Measurements from ENCODE around the gene CKAP5.
"Not testable (repeated sequence)": the region's sequence is repeated elsewhere in the genome, so short reads cannot be mapped to it uniquely, and the experiment has no call there.

CKAP5 gene

DNA sequence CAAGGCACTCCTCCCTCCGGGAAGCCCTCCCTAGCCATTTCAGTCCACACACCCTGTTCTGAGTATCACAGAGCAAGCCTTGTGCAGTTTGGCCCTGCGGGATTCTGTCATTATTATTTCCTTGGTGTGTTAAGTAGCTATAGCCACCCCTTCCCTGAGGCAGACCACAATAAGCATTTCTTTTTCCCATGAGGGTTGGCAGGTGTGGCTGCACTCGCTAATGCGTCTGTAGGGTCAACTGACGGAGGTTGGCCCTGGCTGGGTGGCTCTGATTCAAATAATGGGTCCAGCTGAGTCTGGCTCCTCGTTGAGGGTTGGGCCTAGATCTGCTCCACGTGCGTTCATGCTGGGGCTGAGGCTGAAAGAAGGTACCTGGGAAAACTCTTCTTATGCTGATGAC is 122.0 kb downstream of the CKAP5 start:
- peak; percentile 99 for DNase-seq

DNA sequence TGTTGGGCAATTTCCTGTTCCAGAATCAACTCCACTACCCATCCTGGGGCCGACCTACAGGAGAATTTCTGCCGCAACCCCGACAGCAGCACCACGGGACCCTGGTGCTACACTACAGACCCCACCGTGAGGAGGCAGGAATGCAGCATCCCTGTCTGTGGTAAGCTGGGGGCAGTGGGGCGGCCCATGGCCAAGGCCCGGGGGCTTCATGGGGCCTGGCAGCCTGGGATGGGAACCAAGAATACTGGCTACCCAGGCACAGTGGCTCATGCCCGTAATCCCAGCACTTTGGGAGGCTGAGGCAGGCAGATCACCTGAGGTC is 122.8 kb downstream of the CKAP5 start:
- DNase-seq: no peak

DNA sequence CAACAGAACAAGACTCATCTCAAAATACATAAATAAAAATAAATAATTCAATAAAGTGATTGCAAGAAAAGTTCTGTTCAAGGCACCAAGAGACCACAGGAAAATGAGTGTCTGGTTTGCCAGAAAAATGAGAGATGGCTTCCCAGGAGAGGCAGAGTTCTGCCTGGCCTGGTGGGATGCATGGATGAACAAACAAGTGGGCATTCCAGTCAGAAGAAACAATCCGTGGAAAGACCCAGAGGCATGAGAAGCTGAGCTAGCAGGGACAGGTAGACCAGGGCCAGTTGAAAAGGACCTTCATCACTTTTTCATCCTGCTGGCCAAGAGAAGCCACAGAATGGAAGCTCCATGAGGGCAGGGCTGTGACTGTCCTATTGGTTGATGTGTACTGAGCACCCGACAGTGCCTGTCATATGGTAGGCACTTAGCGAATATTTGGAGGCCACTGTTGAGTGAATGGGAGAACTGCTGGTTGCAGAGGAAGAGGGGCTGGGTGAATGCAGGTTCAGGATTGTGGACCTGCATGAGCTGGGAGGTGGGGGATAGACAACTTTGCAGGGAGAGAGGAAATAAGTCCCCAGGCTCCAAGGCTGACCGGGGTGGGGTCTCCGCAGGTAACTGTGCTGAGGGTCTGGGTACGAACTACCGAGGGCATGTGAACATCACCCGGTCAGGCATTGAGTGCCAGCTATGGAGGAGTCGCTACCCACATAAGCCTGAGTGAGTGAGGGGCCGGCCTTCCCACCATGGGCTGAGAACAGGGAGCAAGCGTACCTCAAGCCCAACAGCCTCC is 123.3 kb downstream of the CKAP5 start:
- no peak for DNase-seq

DNA sequence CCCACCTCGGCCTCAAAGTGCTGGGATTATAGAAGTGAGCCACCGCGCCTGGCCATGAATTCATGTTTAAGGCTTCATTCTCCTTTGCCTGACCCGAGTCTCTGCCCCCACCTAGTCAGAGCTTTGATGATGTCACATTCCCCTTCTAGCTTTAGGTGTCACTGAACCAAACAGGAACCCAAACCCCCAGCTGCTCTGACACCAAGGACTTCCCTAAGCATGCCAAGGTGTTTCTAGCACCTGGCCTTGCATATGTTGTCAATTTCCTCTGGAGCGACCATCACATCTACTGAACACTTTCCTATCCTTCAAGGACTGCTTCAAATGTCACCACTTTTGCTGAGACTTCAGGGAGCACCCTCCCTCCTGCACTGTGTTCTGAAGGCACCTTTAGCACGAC is 124.8 kb downstream of the CKAP5 start:
- no peak for DNase-seq

DNA sequence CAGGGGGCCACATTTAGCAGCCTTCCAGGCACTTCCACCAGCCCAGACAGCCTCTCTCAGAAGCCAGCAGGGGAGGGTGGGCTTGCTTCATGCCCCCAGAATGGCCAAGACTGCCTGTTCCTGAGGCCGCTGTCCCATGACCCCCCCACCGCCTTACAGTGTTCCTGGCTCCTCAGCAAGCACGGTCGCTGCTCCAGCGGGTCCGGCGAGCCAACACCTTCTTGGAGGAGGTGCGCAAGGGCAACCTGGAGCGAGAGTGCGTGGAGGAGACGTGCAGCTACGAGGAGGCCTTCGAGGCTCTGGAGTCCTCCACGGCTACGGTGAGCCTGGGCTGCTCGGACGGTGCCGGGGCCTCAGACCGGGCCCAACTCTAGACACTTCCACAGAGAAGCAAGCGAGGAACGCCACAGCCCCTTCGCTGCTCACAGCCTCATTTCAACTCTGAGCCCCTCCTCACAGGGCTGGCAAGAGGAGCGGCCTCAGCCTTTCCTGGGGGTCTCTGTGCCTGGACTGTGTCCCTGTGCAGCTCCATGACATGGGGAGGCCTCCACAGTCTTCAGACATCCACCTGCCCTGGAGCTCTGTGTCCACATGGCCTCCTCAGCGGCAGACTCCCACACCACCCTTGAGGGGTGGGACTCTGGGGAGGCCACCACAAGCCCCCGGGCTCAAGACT is 126.4 kb downstream of the CKAP5 start:
- DNase-seq: no peak

DNA sequence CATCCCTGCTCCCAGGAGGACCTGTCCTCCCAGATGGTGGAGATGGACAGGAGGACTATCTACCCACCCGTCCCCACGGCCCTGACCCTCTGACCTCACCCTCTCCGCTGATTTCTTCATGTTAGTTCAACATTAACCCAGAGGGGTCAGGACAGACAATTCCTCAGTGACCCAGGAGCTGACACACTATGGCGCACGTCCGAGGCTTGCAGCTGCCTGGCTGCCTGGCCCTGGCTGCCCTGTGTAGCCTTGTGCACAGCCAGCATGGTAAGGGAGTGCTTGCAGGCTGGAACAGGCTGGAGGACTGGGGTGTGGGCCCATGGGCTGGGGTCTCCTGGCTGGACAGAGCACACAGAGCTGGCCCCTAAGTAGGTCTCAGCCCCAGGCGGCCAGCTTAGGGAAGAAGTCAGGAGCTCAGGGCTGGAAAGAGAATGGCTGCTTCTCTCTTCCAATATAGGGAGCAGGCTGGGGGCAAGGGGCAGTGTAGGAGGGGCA is 127.0 kb downstream of the CKAP5 start, which contains the start of gene F2:
Gene F2 (plus strand): TSS at position 166 of the 495 bp plus-strand sequence. CDS start 23 bp downstream, at position 189.
- DNase-seq: no peak

DNA sequence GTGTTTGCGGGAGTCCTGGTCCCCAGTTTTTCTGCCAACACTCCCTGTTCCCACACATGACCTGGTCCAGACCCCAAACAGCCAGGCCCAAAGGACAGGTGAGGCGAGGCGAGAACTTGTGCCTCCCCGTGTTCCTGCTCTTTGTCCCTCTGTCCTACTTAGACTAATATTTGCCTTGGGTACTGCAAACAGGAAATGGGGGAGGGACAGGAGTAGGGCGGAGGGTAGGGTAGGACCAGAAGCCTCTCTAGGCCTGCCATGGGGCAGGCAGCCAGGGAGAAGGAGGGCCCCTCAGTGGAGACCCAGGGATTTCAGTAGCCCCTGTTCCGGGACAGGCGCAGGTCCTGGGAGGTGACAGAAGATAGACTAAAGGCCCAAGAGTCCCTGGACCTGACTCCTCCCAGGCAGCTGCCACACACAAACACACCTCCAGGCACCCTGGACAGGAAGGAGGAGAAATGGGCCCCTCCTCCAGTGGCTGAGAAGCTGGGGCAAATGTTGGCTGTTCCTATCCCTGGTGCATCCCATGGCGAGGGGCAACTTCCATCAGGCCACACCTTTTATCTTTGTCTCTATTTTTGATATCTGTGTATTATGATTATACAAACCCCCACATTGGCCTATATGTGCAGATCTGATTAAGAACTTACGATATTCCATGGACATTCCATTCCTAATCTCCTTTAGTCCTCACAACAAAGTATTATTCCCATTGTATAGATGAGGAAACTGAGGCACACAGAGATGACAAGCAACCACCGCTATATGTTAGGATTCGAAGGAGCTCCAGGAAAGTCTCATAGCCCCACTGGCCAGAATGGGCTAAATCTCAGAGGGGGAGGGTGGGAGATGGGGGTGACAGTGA is 127.7 kb downstream of the CKAP5 start:
- DNase-seq: peak; percentile 94

DNA sequence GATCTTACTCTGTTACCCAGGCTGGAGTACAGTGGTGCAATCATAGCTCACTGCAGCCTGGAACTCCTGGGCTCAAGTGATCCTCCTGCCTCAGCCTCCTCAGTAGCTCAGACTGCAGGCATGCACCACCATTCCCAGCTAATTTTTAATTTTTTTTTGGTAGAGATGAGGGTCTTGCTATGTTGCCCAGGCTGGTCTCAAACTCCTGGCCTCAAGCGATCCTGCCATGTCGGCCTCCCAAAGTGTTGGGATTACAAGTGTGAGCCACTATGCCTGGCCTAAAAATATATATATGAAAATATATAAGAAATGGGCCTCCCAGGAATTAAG is 128.3 kb downstream of the CKAP5 start:
- DNase-seq: not testable (repeated sequence)

DNA sequence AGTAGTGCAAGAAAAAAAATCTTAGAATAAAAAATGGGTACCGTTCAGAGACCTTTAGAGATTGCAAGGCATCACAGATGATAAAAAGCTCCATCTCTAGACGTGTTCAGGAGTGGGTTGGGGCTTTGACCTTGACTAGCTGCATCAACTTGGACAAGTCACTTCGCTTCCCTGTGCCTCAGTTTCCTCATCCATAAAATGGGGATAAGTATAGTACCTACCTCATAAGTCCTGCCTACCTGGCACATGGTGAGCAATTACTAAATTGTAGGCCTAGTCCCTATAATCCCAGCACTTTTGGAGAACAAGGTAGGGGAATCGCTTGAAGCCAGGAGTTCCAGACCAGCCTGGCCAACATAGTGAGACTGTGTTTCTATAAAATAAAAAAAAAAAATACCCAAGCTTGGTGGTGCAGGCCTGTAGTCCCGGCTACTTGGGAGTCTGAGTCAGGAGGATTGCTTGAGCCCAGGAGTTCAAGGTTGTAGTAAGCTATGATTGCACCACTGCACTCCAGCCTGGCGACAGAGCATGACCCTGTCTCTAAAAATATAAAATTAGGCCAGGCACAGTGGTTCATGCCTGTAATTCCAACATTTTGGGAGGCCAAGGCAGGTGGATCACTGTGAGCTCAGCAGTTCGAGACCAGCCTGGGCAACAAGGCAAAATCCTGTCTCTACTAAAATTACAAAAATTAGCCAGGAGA is 133.1 kb downstream of the CKAP5 start:
- no peak for DNase-seq

DNA sequence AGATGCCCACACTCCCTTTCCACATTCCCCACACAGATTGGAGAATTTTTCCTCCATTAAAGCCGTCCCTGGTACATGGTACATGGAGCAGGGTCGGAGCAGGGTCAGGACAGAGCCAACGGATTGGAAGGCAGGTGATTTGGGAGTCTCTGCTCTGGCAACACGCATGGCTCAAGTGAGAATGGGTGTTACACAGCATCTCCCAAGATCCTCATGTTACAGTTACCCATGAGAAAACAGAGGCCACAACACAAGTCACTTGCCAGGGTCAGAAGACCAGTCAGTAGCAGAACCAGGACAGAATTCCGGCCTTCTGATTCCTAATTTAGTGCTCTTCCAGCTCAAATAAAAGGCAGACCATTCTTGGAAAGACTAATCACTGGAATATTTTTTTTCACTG is 134.8 kb downstream of the CKAP5 start:
- no peak for DNase-seq

DNA sequence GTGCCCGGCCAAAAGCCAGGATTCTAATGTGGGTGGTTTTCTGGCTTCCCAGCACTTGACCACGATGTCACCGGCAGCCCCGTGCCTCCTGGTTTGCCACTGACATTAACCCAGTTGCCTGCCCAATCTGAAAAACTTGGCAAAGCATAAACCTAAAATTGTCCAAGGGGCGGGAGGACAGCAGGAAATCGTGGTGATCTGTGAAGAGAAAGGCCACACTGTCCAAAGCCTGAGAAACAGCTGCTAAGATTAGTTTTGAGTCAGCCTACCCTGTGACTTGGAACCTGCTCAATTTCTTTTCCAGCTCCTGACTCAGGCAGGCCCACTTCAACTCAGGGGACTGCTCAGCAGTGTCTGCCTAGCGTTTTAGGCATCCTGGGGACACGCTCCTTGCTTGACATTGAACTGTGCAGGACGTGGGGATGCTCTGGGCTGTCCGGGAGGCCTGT is 135.2 kb downstream of the CKAP5 start:
- DNase-seq: no peak

DNA sequence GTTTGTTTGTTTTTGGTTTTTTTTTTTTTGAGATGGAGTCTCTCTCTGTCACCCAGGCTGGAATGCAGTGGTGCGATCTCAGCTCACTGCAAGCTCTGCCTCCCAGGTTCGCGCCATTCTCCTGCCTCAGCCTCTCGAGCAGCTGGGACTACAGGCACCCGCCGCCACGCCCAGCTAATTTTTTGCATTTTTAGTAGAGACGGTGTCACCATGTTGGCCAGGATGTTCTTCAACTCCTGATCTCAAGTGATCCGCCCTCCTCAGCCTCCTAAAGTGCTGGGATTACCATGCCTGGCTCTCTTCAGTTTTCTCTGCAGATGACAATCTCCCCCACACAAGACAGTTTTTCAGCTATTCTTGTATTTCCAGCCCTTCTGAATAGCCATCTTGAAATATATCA is 136.7 kb downstream of the CKAP5 start:
- DNase-seq: not testable (repeated sequence)

DNA sequence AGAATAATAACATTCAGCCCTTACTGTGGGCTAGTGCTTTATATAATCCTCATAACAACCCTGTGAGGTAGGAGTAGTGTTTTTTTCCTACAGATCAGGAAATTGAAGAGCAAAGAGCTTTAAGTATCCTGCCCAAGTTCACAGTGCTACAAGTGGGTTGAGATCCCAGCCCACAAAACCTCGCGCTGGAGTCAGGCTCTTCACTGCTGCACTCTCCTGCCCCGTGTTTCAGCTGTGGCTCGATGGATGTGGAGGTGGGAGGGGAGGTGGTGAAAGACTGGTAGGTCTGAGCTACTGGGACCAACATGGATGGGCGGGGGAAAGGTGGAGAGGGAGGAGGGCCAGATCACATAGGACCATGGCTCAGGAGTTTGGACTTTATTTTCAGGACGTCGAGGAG is 139.2 kb downstream of the CKAP5 start:
- DNase-seq: no peak

DNA sequence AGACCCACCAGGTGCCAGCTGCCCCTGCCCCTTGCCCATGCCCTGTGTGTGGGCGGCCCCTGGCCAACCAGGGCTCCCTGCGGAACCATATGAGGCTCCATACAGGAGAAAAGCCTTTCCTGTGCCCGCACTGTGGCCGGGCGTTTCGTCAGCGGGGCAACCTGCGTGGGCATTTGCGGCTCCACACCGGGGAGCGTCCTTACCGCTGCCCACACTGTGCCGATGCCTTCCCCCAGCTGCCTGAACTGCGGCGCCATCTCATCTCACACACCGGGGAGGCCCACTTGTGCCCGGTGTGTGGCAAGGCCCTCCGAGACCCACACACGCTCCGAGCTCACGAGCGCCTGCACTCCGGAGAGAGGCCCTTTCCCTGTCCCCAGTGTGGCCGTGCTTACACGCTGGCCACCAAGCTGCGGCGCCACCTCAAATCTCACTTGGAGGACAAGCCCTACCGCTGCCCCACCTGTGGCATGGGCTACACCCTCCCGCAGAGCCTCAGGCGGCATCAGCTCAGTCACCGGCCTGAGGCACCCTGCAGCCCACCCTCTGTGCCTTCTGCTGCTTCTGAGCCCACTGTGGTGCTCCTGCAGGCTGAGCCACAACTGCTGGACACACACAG is 140.9 kb downstream of the CKAP5 start:
- DNase-seq: no peak

DNA sequence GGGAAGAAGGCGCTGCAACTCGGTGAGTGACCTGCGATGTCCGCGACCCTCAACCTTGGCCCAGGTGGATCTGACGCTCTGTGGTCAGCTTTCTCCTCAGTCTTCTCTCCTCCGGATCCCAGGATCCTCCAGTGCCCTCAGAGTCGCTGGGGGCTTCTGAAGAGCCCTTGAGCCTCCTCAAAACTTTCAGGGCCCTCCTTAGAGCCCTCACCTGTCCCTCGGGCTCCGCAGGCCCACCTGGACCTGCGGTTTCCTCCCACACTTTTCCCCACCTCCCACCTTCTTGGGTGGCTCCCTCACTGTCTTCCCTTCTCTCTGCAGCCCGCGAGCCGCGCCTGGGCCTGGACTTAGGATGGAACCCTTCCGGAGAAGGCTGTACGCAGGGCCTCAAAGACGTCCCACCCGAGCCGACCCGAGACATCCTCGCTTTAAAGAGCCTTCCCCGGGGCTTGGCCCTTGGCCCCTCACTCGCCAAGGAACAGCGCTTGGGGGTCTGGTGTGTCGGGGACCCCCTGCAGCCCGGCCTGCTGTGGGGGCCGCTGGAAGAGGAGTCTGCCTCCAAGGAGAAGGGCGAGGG is 144.9 kb downstream of the CKAP5 start:
- no peak for DNase-seq

DNA sequence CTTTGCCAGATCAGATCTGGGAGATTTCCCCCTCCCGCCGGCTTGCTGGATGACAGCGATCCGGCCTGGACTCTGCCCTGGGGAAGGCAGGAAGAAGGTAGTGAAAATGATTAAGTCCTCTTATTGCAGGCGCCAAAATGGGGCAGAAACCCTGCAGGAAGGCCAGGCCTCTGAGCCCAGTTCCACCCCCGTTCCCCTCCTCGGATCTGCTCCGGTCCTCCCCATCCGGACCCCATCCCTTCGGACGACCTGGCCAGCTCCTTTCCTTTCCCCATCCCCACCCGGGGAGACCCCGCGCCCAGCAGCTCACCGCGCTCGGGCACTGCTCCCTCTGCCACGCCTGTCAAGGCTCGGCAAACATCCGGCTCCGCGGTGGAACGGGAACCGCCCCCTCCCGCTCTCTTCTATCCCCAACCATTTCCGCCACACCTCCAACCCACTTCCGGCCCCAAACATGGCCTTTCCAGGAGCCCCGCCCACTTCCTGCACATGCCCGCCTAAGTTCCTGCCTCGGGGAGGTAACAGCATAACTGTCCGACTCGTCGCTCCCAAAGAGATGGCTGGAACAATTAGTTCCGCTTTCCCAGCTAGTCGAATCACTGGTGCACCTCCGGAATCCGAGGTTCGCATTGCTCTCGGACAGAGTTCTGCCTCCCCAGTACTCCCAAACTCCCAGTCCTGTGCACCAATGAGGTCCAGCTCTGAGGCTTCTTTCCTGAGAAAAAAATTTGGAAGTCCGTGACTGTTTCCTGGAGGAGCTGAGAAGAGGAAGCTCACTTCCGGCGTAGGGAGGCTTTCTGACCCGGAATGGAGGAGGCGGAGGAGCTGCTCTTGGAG is 145.6 kb downstream of the CKAP5 start, which contains the start of the genes ARHGAP1 and ZNF408:
Gene ARHGAP1 (minus strand): TSS at position 379 of the 837 bp plus-strand sequence. CDS start 4,512 bp downstream, outside the sequence.
Gene ZNF408 (plus strand): TSS at position 791 of the 837 bp plus-strand sequence. CDS start 17 bp downstream, at position 808.
- DNase-seq: peak; percentile 100

DNA sequence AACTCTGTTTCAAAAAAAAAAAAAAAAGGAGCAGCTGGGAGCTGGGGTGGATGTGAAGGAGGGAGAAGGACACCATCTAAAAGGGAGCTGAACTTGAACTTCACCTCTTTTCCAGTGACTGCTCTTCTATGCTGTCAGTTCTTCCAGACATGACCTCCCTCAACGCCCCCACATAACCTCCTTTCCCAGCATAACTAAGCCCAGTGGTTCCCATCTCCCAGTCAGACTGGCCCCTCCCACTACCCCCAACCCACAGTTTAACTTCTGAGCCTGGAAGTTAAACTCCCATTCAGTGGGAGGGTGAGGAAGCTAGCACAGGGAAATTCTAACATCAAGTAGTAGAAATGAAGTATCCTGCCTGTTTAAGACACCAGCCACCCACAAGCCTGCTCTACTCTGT is 147.5 kb downstream of the CKAP5 start:
- DNase-seq: no peak

DNA sequence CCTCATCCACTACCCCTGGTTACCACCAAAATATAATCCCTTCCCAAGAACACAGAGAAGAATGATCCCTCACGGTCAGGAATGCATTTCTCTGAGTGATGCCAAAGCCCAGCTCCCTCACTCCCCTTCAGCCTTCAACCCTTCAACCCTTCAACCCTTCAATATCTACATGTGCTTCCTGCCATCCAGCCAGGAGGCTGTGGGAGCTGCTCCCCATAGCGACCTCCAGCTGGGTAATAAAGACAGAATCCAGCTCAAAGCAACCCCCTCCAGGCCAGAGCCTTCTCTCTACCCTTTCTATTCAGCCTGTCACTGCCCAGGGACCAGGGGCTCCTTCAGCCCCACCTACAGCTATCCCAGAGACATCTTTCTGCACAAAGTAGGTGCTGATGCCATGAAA is 148.4 kb downstream of the CKAP5 start:
- DNase-seq: no peak

DNA sequence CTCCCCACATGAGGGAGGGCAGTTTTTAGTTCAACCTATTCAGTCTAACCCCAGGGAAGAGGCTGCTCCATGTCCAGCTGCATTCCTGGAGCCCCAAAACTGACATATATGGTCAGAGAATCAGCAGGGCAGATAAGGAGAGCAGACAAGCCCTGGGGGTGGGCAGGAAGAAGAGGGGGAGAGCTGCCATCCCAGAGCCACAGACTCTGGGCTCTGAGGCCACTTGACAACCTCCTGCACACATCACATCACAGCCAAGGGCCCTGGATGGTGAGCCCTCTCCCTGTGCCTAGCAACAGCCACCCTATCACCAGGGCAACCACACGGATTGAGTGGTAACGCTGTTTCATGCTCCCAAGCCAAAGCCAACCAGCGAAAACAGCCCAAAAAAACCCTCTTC is 148.8 kb downstream of the CKAP5 start:
- DNase-seq: no peak

DNA sequence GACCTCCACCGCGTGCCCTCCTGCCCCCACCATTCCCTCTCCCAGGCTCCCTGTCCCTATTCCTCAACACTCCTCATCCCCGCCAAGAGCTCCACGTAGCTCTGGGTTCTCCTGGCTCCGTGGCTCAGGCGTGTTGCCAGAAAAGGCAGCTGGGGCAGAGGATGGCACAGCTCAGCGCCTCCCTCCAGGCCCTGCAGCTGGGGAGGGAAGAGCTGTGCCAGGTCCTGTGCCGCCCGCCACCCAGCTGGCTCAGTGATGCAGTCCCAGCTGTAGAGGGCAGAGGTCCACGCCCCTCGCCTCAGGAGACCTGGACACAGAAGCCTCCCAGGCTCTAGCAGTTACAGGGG is 149.9 kb downstream of the CKAP5 start:
- DNase-seq: peak; percentile 65

Measured in NCI-H69 (cell line).